ENCODE measurements around the gene MAT2A. TPM values are rescaled to one million over a fixed set of nuclear protein-coding genes. Genes with fewer than 3 reads are reported as not detected.

MAT2A gene
- total and polyA plus RNA-seq, 2 of the 8 experiments (the other 6 are each of a cell fraction or from before 2014, with no cell fraction given), result 255 to 307 TPM

- no peak for TF ChIP-seq CHD7 (IDR thresholded peaks at IDR 0.05; ENCODE audit: insufficient replicate concordance, low read length)
- no peak for TF ChIP-seq CEBPB (IDR thresholded peaks at IDR 0.05; ENCODE audit: low read depth, low read length)
- peak; percentile 93 for TF ChIP-seq SAP30 (IDR thresholded peaks at IDR 0.05; ENCODE audit: insufficient read depth, insufficient replicate concordance, low read length)
- no peak for TF ChIP-seq BRCA1 (IDR thresholded peaks at IDR 0.05; ENCODE audit: low read depth, low read length)
- no peak for TF ChIP-seq ASH2L (IDR thresholded peaks at IDR 0.05; ENCODE audit: low read length)
- no peak for TF ChIP-seq JUN (IDR thresholded peaks at IDR 0.05; ENCODE audit: low read depth, low read length)
- 0 out of 2 replicates have a peak, but pooled peaks have one; percentile 11 for TF ChIP-seq TEAD4 (IDR thresholded peaks at IDR 0.05; ENCODE audit: low read depth, low read length)
- TF ChIP-seq TCF12 (IDR thresholded peaks at IDR 0.05; ENCODE audit: low read depth, low read length), result no peak
- TF ChIP-seq SP2 (IDR thresholded peaks at IDR 0.05; ENCODE audit: low read length), result no peak
- TF ChIP-seq, protein P1, sequence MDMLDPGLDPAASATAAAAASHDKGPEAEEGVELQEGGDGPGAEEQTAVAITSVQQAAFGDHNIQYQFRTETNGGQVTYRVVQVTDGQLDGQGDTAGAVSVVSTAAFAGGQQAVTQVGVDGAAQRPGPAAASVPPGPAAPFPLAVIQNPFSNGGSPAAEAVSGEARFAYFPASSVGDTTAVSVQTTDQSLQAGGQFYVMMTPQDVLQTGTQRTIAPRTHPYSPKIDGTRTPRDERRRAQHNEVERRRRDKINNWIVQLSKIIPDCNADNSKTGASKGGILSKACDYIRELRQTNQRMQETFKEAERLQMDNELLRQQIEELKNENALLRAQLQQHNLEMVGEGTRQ (IDR thresholded peaks at IDR 0.05; ENCODE audit: low read length), result 0 out of 2 replicates have a peak, but pooled peaks have one; percentile 22
These were observed 579 bp downstream of the MAT2A start (continued) for GRCh38 chr2:85539361-85540132.

All from H1 (cell line).